ENCODE results near the gene INSL6.
"Not testable (repeated sequence)": the region's sequence is repeated elsewhere in the genome, so short reads cannot be mapped to it uniquely, and the experiment has no call there.

INSL6 gene

GRCh38 chr9:5185220-5185840 is at the start of gene INSL6:
TSS of gene INSL6 (minus strand) at chr9:5185639. CDS start at chr9:5185602, 37 bp downstream.
- DNase-seq = no peak

- DNase-seq = no peak
Observed at GRCh38 chr9:5231212-5231611, 45.8 kb upstream of the INSL6 start, which contains the start of gene INSL4. TSS of gene INSL4 (plus strand) at chr9:5231419. CDS start at chr9:5231524, 105 bp downstream.

- no peak for DNase-seq
Observed at GRCh38 chr9:5230554-5230953, 45.1 kb upstream of the INSL6 start.

- DNase-seq = no peak
Observed at GRCh38 chr9:5205071-5205470, 19.6 kb upstream of the INSL6 start.

GRCh38 chr9:5195463-5195862 is 10.0 kb upstream of the INSL6 start:
- DNase-seq = peak; percentile 3 to 10

- no peak for DNase-seq
Observed at GRCh38 chr9:5193345-5193744, 7.9 kb upstream of the INSL6 start.

- no peak for DNase-seq
Observed at GRCh38 chr9:5191985-5192384, 6.5 kb upstream of the INSL6 start.

GRCh38 chr9:5188060-5188984 is 2.9 kb upstream of the INSL6 start:
- DNase-seq = peak in 1 of 2 donors; percentile 35

GRCh38 chr9:5186416-5187169 is 1.2 kb upstream of the INSL6 start:
- DNase-seq = peak; percentile 38 to 49

GRCh38 chr9:5184776-5185175 is 663 bp downstream of the INSL6 start:
- no peak for DNase-seq

GRCh38 chr9:5180631-5181030 is 4.8 kb downstream of the INSL6 start:
- not testable (repeated sequence) for DNase-seq

GRCh38 chr9:5178126-5178805 is 7.2 kb downstream of the INSL6 start:
- no peak for DNase-seq

GRCh38 chr9:5146241-5146640 is 39.2 kb downstream of the INSL6 start:
- DNase-seq = no peak

GRCh38 chr9:5144217-5144616 is 41.2 kb downstream of the INSL6 start:
- DNase-seq = no peak

- DNase-seq = no peak
Observed at GRCh38 chr9:5140151-5140550, 45.3 kb downstream of the INSL6 start.

GRCh38 chr9:5122516-5122915 is 62.9 kb downstream of the INSL6 start:
- no peak for DNase-seq

GRCh38 chr9:5122116-5122515 is 63.3 kb downstream of the INSL6 start:
- DNase-seq = no peak

- DNase-seq = no peak
Observed at GRCh38 chr9:5113994-5114748, 71.3 kb downstream of the INSL6 start.

Data from inflammatory macrophage treated with lipopolysaccharide for 1 hour (primary cell).